Measurements from ENCODE around the gene CATSPER4. TPM values are rescaled to one million over a fixed set of nuclear protein-coding genes. Genes with fewer than 3 reads are reported as not detected.
A peak's percentile ranks its signal among the peaks of the same experiment; 100 is the strongest.

Gene CATSPER4
- total and polyA plus RNA-seq, 8 donors = not detected

DNA sequence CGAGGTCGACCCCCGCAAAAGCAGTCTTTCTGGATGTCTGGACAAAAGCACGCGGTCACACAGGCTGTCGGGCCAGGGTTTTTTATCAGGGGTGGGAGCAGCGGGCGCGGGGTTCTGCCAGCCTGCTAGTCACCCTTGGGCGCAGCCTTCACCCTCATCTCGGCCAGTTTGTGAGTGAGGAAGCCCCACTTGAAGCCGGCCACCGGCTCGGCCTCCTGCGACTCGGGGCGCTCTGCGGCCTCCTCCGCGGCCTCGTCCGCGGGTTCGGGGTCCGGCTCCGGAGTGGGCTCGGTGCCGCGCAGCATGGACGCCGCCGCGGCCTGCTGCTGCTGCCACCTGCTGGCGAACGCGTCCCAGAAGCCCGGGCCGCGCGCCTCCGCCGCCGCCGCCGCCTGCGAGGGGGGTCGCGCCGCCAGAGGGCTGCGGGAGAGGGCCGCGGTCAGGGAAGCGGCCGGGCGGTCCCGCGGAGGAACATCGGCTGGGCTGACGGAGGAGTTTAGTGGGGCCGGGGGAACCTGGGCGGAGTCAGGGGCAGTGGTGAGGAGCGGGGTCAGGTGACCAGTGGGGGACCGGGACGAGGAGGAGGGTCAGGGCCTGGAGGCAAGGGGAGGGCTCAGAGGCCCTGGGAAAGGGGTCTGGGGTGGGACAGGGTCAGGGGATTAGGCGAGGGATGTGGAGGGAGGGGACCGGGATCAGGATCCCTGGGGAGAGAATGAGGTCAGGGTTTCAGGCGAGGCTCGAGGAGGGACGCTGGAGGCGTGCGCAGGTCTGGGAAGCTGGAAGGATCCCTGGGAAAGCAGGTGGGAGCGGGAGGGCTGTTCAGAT, 26.2 kb upstream of the CATSPER4 start:
- peak overlapping the region in 4 of 5 donors; percentile 1 to 68 (median 56) for H3K27ac ChIP-seq
- peaks cover 0 to 36% (median 15%) of the 10 kb centered on the region in 3 donors for H3K27me3 ChIP-seq
- no peaks in the 10 kb centered on the region for H3K36me3 ChIP-seq
- H3K4me3 ChIP-seq = peak overlapping the region; percentile 45 to 51 (median 49)
- peaks cover 15 to 50% (median 40%) of the 10 kb centered on the region in 4 donors for H3K4me1 ChIP-seq
- TF ChIP-seq, protein P1, sequence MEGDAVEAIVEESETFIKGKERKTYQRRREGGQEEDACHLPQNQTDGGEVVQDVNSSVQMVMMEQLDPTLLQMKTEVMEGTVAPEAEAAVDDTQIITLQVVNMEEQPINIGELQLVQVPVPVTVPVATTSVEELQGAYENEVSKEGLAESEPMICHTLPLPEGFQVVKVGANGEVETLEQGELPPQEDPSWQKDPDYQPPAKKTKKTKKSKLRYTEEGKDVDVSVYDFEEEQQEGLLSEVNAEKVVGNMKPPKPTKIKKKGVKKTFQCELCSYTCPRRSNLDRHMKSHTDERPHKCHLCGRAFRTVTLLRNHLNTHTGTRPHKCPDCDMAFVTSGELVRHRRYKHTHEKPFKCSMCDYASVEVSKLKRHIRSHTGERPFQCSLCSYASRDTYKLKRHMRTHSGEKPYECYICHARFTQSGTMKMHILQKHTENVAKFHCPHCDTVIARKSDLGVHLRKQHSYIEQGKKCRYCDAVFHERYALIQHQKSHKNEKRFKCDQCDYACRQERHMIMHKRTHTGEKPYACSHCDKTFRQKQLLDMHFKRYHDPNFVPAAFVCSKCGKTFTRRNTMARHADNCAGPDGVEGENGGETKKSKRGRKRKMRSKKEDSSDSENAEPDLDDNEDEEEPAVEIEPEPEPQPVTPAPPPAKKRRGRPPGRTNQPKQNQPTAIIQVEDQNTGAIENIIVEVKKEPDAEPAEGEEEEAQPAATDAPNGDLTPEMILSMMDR (IDR thresholded peaks at IDR 0.05) = peak in 3 of 7 experiments; percentile 60 to 81 (median 65)
- no peak for TF ChIP-seq POLR2AphosphoS5 (IDR thresholded peaks at IDR 0.05)
- no peaks in the 10 kb centered on the region for H3K9me3 ChIP-seq
- peak; percentile 53 to 84 for DNase-seq
- intact Hi-C loops (cut with DNase I; ENCODE audit: low total_unique reads) = loop anchor here (5.0 kb wide), 1 partner anchor 127 kb away; no protein-coding TSS in a partner anchor
- WGBS, 5 donors = 6 to 18% (median 10%) methylated on average over 31 to 72 of the region's 72 CpGs

DNA sequence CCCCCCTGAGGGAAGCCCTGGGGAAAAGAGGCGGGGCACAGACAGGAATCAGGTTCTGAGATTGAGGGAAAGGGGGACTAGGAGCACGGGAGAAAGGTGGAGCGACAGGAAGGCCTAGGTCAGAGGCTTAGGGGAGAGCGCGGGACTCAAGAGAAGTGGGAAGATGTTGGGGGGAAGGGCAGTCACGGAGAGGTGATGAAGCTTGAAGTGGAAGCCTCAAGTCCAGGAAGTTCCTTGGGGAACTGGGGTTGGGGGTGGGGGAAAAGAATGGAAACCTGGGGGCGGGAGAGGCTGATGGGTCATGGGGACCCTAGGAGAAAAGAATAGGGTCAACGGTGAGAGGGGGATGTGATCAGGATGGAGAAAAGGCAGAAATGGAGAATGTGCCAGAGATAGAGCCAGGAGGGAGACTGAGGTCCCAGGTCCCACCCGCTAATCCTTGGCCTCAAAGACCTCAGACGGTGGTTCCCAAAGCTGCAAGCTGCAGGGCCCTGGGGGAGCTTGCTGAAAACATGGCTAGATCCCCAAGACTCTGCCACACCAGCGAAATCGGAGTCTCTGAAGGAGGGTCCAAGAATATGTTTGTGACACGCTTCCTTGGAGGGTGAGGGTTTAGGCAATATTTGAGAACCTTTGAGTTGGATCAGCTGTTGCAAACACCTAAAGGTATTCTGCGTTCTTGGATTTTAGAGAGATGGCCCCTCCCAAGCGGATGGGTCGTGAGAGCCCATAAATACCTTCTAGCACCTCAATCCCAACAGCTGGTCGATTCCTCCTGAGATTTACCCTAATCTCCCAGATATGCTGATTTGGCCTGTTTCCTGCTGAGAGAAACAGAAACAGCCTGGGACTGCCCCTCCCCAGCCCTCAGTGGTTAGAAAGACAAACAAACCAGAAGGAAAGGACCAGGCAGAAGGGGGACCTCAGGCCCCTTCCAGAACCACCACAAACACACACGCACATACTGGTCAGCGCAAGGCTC, 25.2 kb upstream of the CATSPER4 start:
- Histone ChIP-seq H3K4me1 (peaks cover 15 to 55% (median 46%) of the 10 kb centered on the region in 4 donors), H3K27me3 (peaks cover 0 to 29% (median 15%) of the 10 kb centered on the region in 3 donors), H3K9me3 (no peaks in the 10 kb centered on the region), H3K36me3 (no peaks in the 10 kb centered on the region), H3K4me3 (no peak overlapping the region), H3K27ac (peak overlapping the region in 4 of 5 donors; percentile 1 to 68 (median 56))
- TF ChIP-seq POLR2AphosphoS5 (IDR thresholded peaks at IDR 0.05) (no peak), EP300 (IDR thresholded peaks at IDR 0.05) (no peak), POLR2A (IDR thresholded peaks at IDR 0.05) (no peak)
- TF ChIP-seq, protein P1 (IDR thresholded peaks at IDR 0.05) = no peak
- intact Hi-C loops (cut with DNase I; ENCODE audit: low total_unique reads) = loop anchor here (5.0 kb wide), 1 partner anchor 128 kb away; no protein-coding TSS in a partner anchor
- WGBS, 5 donors = 53 to 61% (median 55%) methylated on average over 19 of the region's 19 CpGs
- DNase-seq = peak in 1 of 2 donors; percentile 52

DNA sequence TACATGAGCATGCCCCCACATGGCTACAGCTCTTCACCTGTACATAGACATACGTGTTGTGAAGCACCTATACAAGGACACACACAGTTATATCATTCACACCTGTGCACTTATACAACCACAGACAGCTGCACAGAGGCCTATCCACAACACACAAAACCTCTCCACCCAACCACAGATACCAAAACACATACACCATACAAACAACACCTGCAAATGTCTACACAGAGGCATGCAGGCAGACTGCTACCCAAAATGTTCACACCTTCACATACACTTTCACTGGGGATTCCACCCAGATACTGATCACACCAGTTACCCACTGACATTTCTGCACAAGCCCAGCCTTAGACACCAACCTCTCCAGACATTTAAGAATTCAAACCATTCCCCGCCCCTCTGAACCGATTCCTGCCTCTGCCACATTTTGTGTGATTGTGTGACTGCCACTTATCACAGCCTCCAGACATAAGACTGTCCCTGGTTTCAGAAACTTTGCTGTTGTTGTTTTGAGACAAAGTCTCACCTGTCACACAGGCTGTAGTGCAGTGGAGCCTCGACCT, 23.6 kb upstream of the CATSPER4 start:
- no peak overlapping the region for H3K27ac ChIP-seq
- H3K36me3 ChIP-seq = peaks cover 0 to 9% (median 4%) of the 10 kb centered on the region in 4 donors
- intact Hi-C loops (cut with DNase I; ENCODE audit: low total_unique reads) = no loop called here
- H3K27me3 ChIP-seq = peaks cover 0 to 13% (median 3%) of the 10 kb centered on the region in 3 donors
- 77 to 85% (median 80%) methylated on average over 4 of the region's 4 CpGs for WGBS, 5 donors
- no peak overlapping the region for H3K4me3 ChIP-seq
- DNase-seq = no peak
- H3K4me1 ChIP-seq = peaks cover 21 to 54% (median 50%) of the 10 kb centered on the region in 4 donors
- TF ChIP-seq, protein P1 (IDR thresholded peaks at IDR 0.05) = no peak
- no peak for TF ChIP-seq POLR2A (IDR thresholded peaks at IDR 0.05)
- TF ChIP-seq EP300 (IDR thresholded peaks at IDR 0.05) = no peak
- TF ChIP-seq POLR2AphosphoS5 (IDR thresholded peaks at IDR 0.05) = no peak
- H3K9me3 ChIP-seq = no peaks in the 10 kb centered on the region
